GM12891 (cell line): Measurements from ENCODE around the gene TRIM26.

Experiments
- PAX5 ChIP-seq: IDR thresholded peaks from 2 replicates; pipeline ENCODE4 v1.6.1; 2011; ENCODE audit warnings: low read length, moderate library complexity, mild to moderate bottlenecking; ENCODE audit not compliant: insufficient read depth, severe bottlenecking
- POLR2A ChIP-seq: IDR thresholded peaks from 2 replicates; pipeline ENCODE4 v1.6.1; 2011; ENCODE audit warnings: low read depth, low read length, control low read depth
- POLR2AphosphoS5 ChIP-seq: IDR thresholded peaks from 2 replicates; pipeline ENCODE4 v1.6.1; 2011; ENCODE audit warnings: low read depth, low read length, control low read depth
- SPI1 ChIP-seq: IDR thresholded peaks from 2 replicates; pipeline ENCODE4 v1.6.1; 2011; ENCODE audit warnings: low read depth, low read length, control low read depth
- TAF1 ChIP-seq: IDR thresholded peaks from 2 replicates; pipeline ENCODE4 v1.6.1; 2011; ENCODE audit warnings: low read depth, low read length, control low read depth

DNA sequence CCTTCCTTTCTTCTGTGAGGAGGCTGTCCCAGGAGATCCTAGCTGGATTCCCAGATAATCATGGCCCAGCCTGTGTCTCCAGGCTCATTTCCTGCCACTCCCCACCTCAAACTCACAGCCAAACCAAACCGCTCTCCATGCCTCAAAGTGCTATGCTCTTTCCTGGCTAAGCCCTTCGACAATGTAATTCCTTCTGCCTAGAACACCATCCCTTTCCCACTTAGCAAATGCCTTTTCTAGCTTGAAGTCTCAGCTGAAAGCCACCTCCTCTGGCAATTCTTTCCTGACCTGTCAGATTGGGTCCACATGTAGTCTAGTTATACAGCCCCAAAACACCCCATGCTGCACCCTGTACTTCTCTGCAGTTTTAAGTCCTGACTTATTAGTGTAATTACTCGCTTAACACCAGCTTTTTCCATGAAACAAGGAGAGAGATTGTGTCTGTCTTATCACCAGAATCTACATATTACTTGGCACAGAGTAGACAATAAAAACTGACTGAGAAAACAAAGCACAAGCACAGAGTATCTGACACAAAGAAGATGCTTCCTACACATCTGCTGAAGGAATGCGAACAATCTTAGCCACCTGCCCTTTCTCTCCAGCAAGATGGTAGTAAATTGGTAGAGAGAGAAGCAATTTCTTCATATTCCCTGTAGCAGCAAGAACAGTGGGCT, 5.4 kb downstream of the TRIM26 start:
- TF ChIP-seq TAF1: no peak
- TF ChIP-seq POLR2AphosphoS5: no peak
- no peak for TF ChIP-seq POLR2A
- TF ChIP-seq SPI1: no peak
- no peak for TF ChIP-seq PAX5
